Nephron progenitor cell (in vitro differentiated cells): Measurements from ENCODE around the gene ZNF791.
"Not testable (repeated sequence)": the region's sequence is repeated elsewhere in the genome, so short reads cannot be mapped to it uniquely, and the experiment has no call there.

ENCODE experiments used
- DNase-seq: peaks from one replicate; pipeline ENCODE4 v3.0.0; 2021
- H3K27ac Mint-ChIP-seq: 2 replicates; pipeline ENCODE4 v1.8.0; 2021; ENCODE audit warnings: mild to moderate bottlenecking, moderate library complexity, mixed read lengths
- H3K27me3 Mint-ChIP-seq: 2 replicates; pipeline ENCODE4 v1.8.0; 2021; ENCODE audit warnings: mild to moderate bottlenecking, low read depth, mixed read lengths; ENCODE audit not compliant: poor library complexity
- H3K36me3 Mint-ChIP-seq: 2 replicates; pipeline ENCODE4 v1.8.0; 2021; ENCODE audit warnings: low read depth, mixed read lengths
- H3K4me1 Mint-ChIP-seq: 2 replicates; pipeline ENCODE4 v1.8.0; 2021; ENCODE audit warnings: mixed read lengths
- H3K4me3 Mint-ChIP-seq: 2 replicates; pipeline ENCODE4 v1.8.0; 2021; ENCODE audit warnings: mild to moderate bottlenecking, moderate library complexity, mixed read lengths
- H3K9me3 Mint-ChIP-seq: 2 replicates; pipeline ENCODE4 v1.8.0; 2021; ENCODE audit warnings: mild to moderate bottlenecking, moderate library complexity, mixed read lengths
- CTCF ChIP-seq: fragments of 200-600 bp; sonication (generic); IDR thresholded peaks from 2 replicates; pipeline ENCODE4 v1.5.0; 2021; ENCODE audit warnings: antibody characterized with exemption

ZNF791 gene

GRCh38 chr19:12606796-12607195, 3.9 kb upstream of the ZNF791 start:
- no peak for TF ChIP-seq CTCF
- H3K4me1 Mint-ChIP-seq = peaks cover 11% of the 10 kb centered on the region
- peaks cover 3% of the 10 kb centered on the region for H3K9me3 Mint-ChIP-seq
- peaks cover 3% of the 10 kb centered on the region for H3K27me3 Mint-ChIP-seq
- H3K27ac Mint-ChIP-seq = no peak overlapping the region
- no peak for DNase-seq
- H3K4me3 Mint-ChIP-seq = no peak overlapping the region
- peaks cover 25% of the 10 kb centered on the region for H3K36me3 Mint-ChIP-seq

- H3K4me3 Mint-ChIP-seq = no peak overlapping the region
- peaks cover 18% of the 10 kb centered on the region for H3K36me3 Mint-ChIP-seq
- TF ChIP-seq CTCF = no peak
These were observed 3.1 kb upstream of the ZNF791 start for GRCh38 chr19:12607631-12608030.

GRCh38 chr19:12611361-12611699, 610 bp downstream of the ZNF791 start:
- H3K36me3 Mint-ChIP-seq = peaks cover 35% of the 10 kb centered on the region
- peaks cover 11% of the 10 kb centered on the region for H3K4me1 Mint-ChIP-seq
- H3K27ac Mint-ChIP-seq = peak overlapping the region; percentile 100
- peaks cover 25% of the 10 kb centered on the region for H3K9me3 Mint-ChIP-seq
- peaks cover 3% of the 10 kb centered on the region for H3K27me3 Mint-ChIP-seq
- no peak for TF ChIP-seq CTCF
- DNase-seq = peak; percentile 64
- H3K4me3 Mint-ChIP-seq = peak overlapping the region; percentile 100

More at GRCh38 chr19:12607631-12608030, 3.1 kb upstream of the ZNF791 start:
- Mint-ChIP-seq H3K4me1 (peaks cover 11% of the 10 kb centered on the region), H3K27me3 (peaks cover 3% of the 10 kb centered on the region), H3K9me3 (no peaks in the 10 kb centered on the region), H3K27ac (no peak overlapping the region)
- no peak for DNase-seq

- H3K9me3 Mint-ChIP-seq = peaks cover 83% of the 10 kb centered on the region
- no peak overlapping the region for H3K4me3 Mint-ChIP-seq
- no peak overlapping the region for H3K27ac Mint-ChIP-seq
- peaks cover 3% of the 10 kb centered on the region for H3K27me3 Mint-ChIP-seq
- H3K36me3 Mint-ChIP-seq = peaks cover 91% of the 10 kb centered on the region
- TF ChIP-seq CTCF = no peak
- DNase-seq = no peak
- H3K4me1 Mint-ChIP-seq = no peaks in the 10 kb centered on the region
These were observed 6.9 kb downstream of the ZNF791 start for GRCh38 chr19:12617646-12618045.

GRCh38 chr19:12621253-12622024, 10.7 kb downstream of the ZNF791 start:
- not testable (repeated sequence) for H3K27ac Mint-ChIP-seq, DNase-seq, H3K4me3 Mint-ChIP-seq, H3K4me1 Mint-ChIP-seq, H3K27me3 Mint-ChIP-seq
- peaks cover 92% of the 10 kb centered on the region for H3K36me3 Mint-ChIP-seq
- peaks cover 91% of the 10 kb centered on the region for H3K9me3 Mint-ChIP-seq

- no peak for TF ChIP-seq CTCF
- no peak for DNase-seq
- Mint-ChIP-seq H3K4me3 (no peak overlapping the region), H3K9me3 (peaks cover 91% of the 10 kb centered on the region), H3K27ac (no peak overlapping the region), H3K27me3 (peaks cover 3% of the 10 kb centered on the region), H3K4me1 (no peaks in the 10 kb centered on the region), H3K36me3 (peaks cover 92% of the 10 kb centered on the region)
These were observed 12.8 kb downstream of the ZNF791 start for GRCh38 chr19:12623361-12624031.
